Measurements from ENCODE around the gene BPIFB6.

BPIFB6 gene

DNA sequence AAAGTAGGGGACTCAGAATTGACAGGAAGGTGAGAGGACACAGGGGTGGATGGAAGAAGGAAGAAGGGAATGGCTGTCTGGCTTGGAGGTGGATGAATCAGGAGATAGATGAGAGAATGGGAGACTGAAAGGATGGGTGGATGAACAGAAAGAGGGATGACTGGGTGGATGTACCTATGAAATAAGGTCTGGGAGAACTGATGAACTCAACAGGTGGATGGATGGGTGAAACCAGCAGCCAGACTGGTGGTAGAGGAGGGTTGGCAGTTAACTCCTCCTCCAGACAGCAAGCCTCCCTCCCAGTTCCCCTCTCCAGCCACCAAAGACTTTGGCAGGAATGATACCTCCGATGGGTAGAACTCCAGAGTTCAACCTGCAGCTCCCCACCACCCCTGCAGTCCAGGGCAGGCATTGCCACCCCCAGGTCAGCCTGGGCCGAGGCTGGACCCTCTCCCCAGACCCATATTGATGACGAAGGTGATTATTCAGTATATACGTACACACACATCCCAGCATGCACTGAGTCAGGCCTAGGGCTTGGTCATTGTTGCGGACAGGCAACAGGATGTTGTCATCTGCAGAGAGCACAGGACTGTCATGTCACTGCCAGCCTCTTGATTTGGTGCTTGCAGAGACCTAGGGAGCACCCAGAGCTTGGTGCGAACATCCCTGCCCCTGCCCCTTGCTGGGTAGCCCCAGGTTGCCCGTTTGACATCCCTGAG, 29.2 kb upstream of the BPIFB6 start:
- no peak for DNase-seq

DNA sequence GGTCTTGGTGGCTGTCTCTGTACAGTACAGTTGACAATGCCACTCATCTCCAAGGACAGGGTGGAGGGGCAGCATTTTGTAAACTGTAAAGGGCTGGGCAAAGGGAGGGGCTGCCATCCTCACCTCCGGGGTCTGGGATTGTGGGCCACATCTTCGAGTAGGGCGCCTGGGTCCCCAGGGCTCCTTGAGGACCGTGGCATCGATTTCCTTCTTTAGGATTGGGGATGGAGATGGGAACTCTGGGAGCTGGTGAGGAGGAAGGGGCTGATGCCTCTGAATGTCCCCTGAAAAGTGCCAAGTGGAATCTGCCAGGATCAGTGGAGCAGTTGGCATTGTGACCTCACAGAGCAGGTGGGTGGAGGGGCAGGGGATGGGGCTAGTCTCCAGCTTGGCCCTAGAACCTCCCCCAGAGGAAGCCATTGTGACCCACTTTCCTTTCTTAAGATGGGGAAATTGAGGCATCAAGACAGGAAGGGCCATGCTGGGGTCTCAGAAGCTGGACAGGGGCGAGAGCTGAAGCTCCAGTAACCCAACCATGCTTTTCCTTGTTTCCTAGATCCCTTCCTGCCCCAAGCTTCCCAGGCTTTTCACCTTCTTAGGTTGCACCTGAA, 27.2 kb upstream of the BPIFB6 start, which contains the start of gene SUN5:
TSS of gene SUN5 (minus strand) at position 293 of the 611 bp plus-strand sequence. CDS start at position 200, 93 bp downstream.
- DNase-seq, result no peak

DNA sequence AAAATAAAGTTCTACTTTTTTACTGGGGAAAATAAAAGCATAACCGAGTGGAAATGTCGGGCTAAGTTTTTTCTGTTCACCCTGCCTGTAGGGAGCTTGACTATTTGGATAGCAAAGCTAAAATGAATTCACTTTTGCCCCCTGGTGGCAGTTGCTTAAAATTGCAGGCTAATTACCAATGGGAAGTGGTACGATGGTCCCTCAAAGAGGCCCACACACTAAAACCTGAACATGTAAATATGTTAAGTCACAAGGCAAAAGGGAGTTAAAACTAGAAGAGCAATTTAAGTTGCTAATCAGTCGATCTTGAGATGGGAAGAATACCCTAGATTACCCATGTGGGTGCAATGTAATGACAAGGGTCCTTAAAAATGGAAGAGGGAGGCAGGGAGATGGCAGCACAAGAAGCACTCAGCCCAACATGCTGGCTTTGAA, 26.3 kb upstream of the BPIFB6 start:
- peak in 1 of 2 donors; percentile 50 for DNase-seq

DNA sequence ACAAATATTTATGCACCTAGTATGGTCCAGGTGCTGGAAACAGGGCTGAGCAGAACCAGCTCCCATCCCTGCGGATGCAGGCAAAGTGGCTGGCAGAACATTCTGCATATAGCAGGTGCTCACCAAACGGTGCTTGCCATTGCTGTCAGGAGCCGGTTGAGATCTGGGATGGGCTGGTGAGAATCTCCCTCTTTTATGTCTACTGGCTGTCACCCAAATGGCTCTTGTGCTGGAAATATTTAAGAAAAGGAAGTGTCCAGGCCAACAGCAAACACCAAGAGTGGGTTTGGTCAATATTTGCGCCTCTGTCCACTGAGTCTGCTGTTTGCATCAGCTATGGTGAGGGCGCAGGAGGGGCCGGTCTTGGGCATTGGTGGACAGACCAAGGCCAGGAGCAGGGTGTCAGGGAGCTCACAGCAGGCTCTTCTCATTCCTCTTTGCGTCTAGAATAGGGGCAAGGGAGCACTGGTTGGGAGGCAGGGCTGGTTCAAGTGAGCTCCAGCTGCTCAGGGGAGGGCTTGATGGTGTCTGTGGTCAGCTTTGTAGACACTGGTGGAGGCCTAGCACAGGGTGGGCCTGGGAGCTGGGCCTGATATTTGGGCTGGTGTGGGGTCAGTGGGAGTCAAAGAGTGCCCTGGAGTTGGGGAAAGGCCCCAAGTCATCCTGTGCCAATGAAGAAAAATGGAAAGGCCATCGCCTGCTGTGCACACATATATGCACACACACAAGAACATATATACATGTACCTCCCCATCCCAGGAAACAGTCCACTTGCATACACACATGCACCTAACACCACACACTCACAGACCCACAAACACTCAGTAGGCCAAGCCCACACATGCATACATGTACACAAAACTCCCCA, 25.3 kb upstream of the BPIFB6 start:
- DNase-seq, result no peak

DNA sequence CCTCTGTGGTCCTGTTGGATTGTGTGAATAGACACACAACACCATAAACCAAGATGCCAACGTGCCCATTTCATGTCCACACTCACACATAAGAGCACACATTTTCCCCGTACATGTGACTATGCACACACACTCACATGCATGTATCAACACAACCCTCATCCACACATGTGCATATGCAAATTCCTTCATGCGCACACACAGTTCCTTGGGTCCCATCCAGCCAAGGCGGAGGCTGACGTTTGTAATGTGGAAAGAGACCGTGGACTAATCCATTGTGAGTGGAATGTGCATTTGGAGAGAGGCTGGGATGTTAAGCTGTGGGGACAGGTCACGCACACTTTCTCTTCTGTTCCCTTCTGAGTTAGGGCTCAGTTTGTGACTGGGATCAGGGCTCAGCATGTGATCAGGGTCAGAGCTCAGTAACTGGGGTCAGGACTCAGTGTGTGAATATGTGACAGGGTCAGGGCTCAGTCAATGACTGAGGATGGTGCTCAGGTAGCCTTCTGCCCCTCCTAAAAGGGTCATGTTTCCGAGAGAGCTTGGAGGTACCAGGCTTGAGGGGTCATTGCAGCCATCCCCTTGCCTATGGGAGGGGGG, 24.6 kb upstream of the BPIFB6 start:
- DNase-seq, result no peak

DNA sequence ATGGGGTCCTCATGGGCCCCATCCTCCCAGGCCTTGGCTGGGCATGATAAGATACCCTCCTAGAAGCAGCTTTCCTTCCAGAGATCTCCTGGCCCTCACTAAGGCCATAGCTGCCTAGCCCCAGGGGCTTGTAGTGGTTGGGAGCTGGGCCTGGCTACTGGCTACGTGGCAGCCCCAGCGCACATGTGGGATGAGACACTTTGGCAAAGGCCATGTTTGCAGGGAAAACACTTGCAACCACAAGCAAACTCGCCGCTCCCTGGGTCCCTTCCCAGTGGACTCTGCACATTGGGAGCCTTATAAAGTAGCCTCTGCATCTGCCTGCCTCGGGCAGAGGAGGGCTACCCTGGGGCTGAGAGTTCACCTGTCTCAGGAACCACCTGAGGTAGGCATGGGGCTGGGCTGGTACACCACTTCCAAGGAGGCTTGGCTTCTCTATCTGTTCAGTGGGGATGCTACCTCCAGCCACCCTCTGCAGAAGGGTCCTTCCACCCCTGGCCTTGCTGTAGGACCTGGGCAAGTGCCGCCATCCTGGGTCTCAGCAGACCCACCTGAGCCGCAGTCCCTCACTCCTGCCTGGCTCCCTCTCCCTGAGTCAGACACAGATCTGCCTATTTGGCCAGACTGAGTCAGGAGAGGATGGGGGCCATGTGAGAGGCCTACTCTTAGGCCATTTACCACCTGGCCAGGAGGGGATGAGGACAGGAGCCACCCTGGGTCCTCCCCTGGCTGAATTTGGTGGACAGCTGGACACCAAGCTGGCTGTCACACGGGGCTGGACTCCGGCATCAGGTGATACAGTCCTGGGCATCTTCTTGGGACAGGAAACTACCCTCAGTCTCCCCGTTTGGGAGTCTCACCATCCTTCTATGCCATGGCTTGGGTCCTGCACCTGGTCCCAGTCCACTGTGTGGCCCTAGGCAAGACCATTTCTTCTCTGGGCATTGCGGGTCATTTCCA, 23.8 kb upstream of the BPIFB6 start, which contains the start of gene BPIFB2:
TSS of gene BPIFB2 (plus strand) at position 329 of the 960 bp plus-strand sequence. CDS start 871 bp downstream, outside the sequence.
- no peak for DNase-seq

DNA sequence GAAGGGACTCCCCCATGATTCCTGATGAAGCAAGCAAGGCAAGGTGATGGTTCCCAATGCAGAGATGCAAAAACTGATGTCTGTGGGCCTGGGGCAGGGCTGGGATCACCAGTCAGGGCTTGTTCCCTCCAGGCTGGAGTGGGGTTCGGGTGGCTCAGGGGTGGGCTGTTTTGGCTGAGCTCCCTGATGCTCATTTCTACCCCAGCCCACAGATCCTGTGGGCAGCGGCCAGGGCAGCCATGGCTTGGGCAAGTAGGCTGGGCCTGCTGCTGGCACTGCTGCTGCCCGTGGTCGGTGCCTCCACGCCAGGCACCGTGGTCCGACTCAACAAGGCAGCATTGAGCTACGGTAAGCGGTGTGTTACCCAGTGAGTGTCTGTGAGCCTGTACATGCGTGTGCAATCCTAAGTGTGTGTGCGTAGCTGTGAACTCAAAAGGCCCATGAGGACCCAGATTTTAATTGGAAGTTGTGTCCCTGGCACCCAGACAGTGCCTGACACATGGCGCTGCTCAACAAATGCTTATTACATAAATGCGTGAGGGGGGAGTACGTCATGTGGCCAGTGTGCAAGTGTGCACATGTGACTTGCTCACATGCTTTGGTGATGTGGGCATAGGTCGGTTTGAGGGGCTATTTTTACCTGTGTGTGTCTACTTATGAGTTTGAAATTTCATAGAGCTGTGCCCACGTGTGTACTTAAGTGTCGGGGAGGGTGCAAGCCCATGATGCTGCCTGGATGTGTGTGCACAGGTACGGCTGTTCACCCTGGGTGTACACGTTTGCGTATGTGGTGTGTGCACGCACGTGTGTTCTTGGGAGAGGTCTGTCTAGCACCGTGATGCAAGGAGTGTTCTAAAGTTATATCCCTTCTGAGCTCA, 22.9 kb upstream of the BPIFB6 start:
- no peak for DNase-seq

DNA sequence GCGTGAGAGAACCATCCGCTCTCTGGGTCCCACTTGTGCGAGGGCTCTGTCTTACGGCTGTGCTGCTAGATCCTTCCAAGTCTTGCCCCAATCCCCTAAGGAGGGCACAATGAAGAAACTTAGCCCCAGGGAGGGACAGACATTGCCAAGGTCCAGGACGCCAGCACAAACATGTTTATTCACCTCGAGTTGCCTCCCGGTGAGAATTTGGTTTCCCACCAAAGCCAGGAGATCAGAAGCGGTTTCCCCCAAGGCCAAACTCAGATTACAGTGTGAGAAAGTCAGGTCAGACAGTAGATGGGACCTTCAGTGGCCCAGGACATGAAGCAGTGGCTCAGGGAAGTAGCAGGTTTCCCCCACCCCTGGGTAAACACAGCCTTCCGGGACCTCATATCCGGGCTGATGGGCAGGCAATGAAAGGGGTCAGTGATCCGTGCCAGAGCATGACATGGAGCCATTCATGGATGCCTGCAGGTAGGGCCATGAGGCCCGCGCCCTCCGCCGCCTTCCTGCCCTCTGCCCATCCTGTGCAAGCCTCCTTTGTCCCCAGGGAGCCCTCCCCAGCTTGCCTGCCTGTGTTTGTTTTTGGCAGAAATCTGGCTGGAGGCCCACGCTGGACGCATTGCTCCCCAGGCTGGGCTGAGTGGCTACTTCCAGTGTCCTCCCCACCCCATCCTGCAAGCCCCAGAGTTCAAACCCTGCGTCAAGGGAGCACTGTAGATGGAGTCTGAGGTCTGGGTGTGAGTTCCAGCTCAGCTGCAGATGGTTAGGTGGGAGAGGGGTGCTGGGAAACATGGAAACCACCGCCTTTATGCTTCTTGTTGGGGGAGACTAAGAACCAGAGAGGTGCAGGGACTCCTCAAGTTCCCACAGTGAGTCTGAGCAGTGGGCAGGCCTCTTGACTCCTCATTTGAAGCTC, 22.0 kb upstream of the BPIFB6 start:
- no peak for DNase-seq

DNA sequence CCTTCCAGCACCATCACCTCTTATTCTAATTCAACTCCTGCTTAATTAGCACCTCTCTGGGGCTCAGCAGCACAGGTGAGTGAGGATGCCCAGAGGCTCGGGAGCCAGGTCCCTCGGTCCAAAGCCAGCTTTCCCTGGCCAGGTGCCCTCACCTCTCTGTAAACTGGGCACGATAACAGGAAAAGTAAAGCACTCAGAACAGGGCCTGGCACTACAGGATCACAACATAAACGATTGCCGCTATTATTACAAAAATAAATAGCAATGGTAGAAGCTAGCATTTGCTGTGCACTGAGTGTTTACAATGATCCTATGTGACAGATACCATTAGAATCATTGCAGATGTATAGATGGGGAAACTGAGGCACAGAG, 21.3 kb upstream of the BPIFB6 start:
- DNase-seq, result no peak

DNA sequence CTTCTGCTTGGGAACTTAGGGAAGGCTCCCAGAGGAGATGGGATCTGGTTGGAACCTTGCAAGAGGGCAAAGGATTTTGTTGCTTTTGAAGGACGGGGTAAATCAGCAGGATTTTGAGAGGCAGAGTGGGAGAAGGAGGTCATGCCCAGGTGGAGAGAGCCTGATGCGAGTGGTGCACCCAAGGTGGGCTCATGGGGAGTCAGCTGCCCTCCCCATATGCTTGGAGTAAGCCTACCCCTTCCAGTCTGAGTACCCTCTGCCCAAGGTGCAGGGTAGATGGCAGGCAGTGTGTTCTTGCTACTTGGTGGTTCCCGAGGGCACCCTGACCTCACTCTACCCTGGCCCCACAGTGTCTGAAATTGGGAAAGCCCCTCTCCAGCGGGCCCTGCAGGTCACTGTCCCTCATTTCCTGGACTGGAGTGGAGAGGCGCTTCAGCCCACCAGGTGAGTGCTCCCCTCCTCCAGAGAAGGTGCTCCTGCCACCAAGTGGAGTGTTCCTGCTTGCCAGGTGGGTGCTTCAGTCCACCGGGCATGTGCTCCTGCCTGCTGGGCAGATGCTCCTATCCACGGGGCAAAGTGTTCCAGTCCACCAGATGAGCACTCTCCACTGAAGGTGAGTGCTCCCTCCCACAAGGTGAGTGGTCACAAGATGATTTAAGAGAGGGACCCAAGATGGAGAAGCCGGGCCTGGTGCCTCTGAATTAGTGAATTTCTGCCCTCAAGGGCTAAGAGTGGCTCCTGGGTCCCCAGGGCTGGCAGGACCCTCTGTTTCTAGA, 20.6 kb upstream of the BPIFB6 start:
- no peak for DNase-seq

DNA sequence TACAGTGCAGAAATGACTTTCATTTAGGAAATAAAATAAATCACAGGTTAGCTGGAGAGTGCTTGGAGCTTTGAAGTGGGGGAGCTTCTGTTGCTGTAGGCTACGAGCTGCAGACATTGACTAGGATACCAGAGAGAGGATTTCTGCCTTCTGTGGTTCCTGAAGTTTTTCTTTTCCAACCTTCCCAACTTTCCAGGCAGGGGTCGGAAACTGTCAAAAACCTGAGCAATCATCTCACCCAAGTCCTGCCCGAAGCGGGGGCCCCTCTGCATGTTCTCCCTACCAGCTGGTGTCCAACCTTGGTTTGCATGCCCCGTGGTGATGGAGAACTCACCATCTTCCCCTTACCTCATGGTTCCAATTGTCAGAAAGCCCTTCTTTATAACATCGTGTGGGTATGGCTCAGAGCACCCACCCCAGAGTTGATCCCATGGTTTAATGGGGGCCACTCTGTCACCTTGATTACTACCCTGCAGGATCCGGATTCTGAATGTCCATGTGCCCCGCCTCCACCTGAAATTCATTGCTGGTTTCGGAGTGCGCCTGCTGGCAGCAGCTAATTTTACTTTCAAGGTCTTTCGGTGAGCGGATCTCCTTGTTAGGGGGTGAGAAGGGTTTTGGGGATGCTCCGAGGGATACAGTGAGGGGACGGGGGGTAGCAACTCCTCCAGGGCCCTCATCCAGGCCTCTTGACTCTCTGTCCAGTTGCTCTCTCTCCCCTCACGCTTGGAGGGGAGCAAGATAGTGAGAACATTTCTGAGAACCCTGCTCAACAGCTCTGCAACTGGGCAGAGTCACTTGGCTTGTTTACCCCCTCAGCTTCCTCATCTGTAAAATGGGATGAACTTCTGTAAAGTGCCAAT, 18.9 kb upstream of the BPIFB6 start:
- DNase-seq, result no peak

DNA sequence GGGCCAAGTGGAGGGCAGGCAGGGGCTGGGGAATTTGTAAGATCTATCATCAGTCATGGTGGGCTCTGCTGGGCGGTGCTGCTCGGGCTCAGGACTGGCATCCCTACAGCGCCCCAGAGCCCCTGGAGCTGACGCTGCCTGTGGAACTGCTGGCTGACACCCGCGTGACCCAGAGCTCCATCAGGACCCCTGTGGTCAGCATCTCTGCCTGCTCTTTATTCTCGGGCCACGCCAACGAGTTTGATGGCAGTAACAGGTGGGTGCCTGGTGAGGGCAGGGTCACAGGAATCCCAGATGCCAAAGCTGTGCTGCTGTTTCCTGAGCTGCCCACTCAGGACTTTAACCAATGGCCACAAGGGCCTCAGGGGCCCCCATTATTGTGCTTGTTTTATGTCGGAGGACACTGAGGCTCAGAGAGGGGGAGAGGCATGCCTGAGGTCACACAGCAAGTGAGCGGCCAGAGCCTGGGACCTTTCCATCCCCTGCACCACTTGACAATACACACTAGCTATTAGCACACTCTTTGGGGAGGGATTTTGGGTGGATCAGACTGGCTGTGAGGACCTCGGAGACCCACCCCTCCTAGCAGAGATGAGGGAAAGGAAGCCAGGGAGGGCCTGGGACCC, 17.6 kb upstream of the BPIFB6 start:
- DNase-seq, result no peak

DNA sequence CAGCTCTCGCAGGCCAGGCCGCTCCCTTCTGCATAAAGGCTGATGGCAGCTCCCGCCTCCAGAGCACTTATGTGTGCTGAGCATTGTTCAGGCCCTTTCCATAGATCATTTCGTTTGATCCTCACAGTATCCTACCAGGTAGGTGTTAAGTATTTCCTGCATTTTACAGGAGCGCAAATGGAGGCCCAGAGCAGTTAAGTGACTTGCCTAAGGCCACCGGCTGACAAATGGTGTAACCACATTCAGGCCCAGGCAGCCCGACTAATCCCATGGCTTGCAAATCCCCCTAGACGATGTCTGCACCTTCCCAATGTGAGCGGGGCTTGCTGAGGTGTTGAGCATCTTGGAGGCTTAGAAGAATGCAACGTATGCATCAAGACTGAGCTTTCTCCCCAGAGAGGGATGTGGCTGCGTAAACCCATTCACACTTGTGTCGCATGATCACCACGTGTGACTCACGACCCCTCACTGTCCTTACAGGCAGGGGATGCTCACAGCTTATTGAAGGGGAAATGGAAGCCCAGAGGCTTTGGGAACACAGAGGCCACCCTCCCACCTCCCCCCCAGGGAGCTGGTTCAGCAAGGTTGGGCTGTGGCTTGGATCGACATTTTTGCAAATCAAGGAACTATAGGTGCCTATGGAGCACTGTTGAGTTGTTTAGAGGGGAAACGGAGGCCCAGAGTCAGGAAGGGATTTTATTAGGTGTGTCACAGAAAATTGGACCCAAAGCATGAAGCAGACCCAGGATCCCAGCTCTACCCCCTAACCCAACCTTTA, 16.9 kb upstream of the BPIFB6 start:
- no peak for DNase-seq

DNA sequence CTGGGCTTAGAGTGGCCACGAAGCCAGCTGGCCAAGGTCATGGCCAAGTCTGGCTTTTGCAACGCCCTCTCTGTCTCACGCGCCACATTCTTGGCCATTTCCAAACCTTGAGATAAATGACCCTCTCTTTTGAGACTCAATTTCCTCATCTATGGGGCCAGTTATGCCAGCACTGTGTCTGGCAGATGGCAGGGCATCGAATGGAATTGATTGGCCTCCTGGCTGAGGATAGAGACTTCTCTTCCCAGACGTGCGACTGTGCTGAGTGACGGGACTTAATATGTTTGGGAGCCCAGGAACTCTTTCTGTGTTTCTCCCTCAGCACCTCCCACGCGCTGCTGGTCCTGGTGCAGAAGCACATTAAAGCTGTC, 16.3 kb upstream of the BPIFB6 start:
- no peak for DNase-seq

DNA sequence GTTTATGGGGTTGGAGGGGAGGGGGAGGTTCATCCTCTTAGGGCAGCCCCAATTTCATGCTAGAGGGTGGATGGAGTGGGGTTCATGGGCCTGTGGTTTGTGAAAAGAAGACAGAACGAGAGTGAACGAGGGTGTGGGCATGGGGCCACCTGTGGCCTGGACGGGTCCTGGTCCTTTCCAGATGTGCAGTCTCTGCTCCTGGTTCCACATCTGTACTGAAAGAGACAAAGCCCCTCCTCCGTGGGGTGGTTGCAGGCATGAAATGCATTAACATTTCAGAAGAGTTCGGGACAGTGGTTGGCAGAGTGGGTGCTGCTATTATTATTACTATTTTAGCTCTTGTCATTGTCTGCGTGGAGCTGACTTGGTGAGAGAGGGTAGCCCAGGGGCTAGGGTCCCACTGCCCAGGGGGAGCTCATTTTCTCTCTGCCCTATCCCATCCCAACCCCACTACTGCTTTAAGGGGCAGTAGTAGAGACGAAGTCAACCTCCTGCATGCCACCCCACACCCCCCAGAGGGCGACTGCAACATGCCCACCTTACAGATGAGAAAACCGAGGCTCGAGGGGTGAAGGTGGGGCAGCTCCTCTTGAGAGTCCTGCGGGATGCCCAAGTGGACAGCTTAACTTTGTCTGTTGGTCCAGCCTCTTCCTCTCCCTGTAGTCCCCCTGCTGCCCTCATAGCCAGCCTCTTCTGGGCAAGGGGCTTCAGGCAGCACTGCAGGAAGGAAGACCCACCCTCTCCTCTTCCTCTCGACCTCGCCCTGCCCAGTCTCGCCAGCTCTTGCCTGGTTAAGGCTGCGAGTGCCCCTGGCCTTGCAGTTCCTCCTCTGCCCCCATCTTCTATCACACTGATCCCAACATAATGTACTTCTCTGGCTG, 15.5 kb upstream of the BPIFB6 start:
- DNase-seq, result no peak

Measured in CD4-positive, alpha-beta T cell treated with Interleukin-4 for 1 hour (primary cell).